Loucy (cell line): ENCODE measurements around the gene KHDC1.

Experiments used
- CTCF ChIP-seq: fragments of 200-600 bp; sonication (generic); conservative IDR thresholded peaks from 2 replicates; pipeline ENCODE4 v1.5.1; 2014; ENCODE audit warnings: mild to moderate bottlenecking, antibody characterized with exemption, low read length
- EZH2phosphoT487 ChIP-seq: fragments of 200-600 bp; IDR thresholded peaks from 2 replicates; pipeline ENCODE4 v1.6.1; 2018; ENCODE audit warnings: antibody characterized with exemption, mild to moderate bottlenecking, moderate library complexity, borderline replicate concordance

GRCh38 chr6:73286752-73287151, 23.8 kb upstream of the KHDC1 start:
- TF ChIP-seq CTCF (no peak), EZH2phosphoT487 (no peak)
